Stimulated activated CD4-positive, alpha-beta T cell treated with anti-CD3 and anti-CD28 coated beads, Interleukin-12 subunit alpha, Interleukin-12 subunit beta, amount 100 ng/mL, for 4 hours (primary cell): ENCODE data around the gene QPCTL.

ENCODE experiments used
- DNase-seq: peaks from one replicate; pipeline ENCODE4 v3.0.0-alpha.2; 2020

QPCTL gene

DNA sequence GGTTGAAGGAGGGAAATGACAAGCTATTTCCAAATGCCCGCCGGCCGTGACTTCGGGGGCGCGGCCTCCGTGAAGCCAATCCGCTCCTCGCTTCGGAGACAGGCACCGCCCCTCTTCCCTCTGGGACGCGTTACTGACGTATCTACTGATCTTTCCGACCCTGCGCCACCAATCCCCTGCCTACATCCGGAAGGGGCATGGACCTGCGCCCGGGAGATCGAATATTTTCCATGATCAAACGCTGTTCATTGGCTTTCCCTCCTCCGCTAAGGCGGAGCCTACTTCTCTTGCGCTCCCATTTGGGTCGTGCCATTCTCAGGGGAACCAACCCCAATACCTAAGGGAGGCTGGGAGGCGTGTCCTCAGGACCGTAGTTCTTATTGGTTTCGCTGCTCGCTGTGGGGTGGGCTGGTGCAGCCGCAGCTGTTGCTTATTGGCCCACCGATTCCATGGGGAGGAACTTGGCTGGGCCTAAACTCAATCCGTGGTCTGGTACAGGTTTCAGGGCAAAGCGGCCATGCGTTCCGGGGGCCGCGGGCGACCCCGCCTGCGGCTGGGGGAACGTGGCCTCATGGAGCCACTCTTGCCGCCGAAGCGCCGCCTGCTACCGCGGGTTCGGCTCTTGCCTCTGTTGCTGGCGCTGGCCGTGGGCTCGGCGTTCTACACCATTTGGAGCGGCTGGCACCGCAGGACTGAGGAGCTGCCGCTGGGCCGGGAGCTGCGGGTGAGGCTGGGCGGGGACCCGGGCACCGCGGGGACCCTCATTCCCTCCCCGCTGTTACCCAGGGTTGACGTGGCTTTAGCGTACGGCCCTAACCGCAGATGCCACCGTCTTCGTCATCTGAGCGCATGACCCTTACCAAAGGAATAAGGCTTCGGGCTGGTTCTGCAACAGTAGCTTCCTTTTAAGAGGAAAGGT lies at the start of gene QPCTL:
Gene QPCTL (plus strand): TSS at position 480 of the 919 bp plus-strand sequence. CDS start 38 bp downstream, at position 518.
- peak; percentile 91 for DNase-seq

DNA sequence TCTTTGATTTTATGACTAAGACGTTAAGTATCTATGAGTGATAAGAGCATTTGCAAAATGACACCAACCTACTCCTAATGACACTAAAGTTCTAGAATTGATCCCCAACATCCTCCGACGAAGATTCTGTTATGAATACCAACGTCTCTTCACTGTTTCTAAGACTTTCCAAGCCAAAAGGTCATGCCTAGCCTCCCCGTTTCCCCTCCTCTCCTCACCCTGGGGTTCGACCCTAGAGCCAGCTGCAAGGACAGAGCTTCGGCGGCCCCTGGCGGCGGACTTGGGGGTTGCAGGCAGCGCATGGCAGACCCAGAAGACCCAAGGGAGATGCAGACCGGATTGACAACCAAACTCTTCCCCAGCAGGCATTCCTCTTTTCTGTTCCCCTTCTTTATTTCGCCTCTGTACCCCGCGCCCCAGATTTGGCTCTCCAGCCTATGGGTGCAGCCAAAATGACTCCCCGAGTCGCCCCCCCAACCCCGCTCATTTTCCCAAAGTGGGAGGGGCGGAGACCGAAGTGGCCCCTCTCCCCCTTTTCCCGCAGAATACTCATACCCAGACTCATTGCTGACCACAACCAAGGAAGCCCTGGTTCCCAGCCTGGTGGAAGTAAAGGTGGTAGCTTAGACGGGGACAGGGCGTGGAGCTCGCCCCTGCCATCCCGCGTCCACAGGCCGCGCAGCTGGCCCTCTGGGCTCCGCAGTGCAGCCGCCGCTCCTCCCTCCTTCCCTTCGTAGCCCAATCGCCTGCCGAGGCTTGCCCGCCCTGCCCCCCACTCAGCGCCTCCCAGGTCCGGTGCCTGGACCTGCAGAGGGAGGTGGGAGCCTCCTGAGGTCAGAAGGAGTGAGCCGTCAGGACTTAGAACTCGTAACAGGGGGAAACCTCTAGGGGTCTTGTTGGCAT lies 49.2 kb upstream of the QPCTL start:
- peak; percentile 96 for DNase-seq

DNA sequence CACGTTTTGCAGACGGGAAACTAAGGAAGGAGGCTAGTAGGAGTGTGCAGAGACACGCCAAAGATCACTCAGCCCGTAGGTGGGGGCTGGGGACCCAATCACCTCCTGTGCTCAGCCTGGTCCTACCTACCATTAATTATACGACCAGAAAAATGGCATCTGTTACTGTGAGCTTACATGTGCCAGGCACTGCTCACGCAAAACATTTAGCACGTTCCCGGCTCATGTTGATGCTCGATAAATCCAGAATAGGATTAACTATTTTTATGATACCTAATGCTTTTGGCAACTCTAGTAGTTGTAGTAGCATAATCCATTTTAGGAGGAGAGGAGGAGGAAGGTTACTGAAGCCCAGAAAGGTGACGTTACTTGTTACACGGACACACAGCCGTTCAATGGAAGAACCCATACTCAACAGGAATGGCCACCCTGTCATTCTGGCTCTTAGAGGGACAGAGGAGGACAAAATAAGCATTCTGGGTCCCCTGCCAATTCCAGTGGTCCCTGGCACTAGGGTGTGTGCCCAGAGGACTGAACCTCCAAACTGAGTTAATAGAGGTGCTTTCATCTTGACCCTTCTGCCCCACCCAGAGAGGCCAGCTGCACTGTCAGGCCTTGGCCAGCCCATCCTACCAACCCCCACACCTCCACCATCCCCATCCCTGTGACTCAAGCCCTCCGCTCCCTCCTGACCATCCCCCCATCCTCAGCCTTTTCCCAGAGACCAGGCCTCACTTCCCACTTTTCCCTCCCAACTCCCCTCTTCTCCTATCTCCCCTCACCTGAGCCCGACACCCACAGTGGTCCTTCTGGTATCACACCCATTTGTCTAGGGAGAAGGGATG lies 48.3 kb upstream of the QPCTL start:
- no peak for DNase-seq

DNA sequence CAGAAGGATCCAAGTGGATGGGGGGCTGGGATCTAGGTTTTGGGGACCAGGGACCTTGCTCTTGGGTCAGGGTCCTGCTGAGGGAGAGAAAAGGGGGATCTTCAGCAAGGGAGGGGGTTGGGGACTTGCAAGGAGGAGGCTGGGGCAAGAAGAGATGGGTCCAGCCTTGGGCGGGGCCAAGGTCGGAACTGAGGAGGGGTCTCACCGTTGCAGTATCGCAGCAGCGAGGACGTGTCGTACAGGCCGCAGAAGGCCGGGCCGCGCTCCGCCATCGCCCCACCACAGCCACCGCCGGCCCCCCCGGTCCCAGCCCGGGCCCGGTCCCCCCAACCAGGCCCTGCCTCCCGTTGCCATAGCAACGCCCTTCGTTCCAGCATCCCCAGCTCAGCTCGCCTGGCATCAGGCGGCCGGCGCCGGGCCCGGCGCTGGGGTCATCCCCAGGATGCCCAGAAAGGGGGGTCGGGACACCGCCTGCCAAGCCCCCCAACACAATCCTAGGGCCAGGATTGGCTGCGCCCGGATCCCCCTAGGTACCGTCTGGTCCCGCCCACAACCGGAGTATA lies 47.3 kb upstream of the QPCTL start:
- DNase-seq, result no peak

DNA sequence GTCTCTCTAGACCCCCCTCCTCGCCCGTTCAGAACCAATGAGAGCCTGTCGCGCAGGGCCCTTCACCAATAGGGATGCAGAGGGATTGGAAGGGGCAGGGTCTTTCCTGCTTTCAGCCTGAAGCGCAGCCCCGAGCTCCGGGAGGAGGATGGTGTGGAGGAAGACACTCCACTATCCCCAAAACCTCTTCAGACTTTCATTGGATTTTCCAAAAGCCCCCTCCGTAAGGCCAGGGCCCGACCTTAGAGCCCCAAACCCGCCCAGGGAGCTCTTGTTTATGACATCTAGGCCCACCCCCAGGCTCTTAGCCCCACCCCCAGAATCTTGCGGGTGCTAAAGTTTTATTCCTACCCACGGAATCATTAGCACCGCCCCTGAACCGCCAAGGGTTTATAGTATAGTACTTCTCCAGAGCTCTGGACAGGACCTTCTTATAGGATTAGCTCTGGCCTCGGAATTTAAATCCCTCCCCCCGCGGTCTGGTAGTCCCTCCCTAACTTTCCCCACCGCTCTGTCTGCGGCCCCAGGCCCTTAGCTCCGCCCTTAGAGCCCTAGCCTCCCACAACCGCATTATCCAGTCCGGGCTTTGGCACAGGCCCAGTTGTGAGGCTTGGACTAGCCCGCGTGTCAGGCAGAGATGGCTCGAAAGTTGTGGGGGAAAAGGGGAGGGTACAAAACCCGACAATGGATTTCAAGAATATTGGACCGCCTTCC lies 46.7 kb upstream of the QPCTL start:
- peak; percentile 72 for DNase-seq

DNA sequence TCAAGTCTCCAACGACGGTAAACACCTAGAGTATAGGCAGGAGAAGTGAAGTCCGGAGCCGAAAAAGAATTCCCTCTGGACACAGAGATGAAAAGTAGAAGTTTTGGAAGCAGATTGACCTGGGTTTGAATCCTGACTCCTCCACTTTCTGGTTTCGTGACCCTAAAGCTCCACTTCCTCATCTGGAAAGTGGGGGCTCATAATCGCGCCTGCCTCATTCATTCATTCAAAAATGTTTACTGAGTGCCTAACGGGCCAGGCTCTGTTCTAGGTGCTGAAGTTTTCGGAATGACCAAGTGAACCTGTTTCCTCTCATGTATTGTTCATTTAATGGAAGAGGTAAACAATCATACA lies 46.1 kb upstream of the QPCTL start:
- no peak for DNase-seq

DNA sequence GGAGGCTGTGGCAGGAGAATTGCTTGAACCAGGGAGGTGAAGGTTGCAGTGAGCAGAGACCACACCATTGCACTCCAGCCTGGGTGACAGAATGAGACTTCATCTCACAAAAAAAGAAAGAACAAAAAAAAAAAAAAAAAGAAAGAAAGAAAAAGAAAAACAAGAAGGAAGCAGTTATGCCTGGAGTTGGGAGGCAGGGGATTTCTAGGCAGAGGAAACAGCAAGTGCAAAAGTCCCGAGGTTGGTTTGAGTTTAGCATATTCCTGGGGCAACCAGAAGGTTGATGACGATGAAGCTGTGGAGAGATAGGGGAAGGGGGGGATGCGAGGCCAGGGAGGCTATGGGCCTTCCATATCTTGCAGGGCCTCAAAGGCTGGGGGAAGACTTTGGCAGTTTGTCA lies 41.7 kb upstream of the QPCTL start:
- DNase-seq, result no peak

DNA sequence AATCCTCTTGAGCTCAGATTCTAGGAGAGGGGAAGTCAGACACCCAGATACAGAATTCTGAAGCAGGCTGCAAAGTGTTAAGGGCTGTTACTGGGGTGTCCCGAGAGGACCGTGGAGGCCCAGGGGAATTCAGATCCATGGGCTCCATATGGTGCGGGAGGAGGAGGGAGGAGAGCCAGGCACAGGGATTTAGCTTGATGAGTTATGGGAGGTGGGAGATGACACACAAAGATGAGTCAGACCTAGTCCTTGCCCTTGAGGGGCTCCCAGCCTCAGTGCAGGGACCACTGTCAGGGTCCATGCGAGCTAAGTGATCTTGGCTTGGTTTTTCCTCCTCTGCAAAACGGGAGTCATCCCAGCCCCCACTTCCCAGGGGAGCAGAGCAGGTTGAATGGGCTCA lies 38.8 kb upstream of the QPCTL start:
- DNase-seq, result no peak

DNA sequence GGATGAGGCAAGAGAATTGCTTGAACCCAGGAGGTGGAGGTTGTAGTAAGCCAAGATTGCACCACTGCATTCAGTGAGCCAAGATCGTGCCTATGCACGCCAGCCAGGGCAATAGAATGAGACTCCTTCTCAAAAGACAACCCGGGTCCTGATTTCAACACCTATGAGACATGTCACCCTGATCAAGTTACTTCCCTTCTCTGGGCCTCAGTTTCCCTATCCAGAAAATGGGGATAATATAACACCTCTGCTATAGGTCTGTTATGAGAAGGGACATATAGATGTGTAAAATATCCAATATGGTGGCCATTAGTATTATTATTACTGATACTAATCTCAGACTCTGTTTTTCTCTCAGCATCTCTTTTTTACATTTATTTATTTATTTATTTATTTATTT lies 37.4 kb upstream of the QPCTL start:
- DNase-seq, result no peak

DNA sequence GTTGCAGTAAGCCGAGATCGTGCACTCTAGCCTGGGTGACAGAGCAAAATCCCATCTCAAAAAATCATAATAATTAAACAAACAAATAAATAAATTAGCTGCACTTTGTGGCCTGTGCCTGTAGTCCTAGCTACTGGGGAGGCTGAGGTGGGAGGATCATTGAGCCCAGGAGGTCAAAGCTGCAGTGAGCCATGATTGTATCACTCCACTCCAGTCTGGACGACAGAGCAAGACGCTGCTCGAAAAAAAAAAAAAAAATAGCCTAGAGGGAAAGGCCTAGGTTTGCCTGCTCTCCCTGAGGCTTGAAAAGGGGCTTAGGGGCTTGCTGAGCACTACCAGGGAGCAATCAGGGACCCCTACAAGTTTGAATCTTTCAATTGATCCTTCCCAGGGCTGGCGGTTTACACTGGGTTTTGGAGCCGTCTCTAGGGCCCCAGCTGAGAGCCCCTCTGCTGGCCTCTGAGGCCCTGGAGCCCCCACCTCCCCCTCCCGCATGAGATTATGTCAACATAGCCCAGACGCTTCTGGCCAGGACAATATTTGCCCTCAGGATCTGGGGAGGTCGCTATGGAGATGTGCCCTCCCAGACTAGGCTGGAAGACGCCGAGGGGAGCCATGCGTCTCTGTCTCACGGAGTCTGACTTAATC lies 34.8 kb upstream of the QPCTL start:
- no peak for DNase-seq

DNA sequence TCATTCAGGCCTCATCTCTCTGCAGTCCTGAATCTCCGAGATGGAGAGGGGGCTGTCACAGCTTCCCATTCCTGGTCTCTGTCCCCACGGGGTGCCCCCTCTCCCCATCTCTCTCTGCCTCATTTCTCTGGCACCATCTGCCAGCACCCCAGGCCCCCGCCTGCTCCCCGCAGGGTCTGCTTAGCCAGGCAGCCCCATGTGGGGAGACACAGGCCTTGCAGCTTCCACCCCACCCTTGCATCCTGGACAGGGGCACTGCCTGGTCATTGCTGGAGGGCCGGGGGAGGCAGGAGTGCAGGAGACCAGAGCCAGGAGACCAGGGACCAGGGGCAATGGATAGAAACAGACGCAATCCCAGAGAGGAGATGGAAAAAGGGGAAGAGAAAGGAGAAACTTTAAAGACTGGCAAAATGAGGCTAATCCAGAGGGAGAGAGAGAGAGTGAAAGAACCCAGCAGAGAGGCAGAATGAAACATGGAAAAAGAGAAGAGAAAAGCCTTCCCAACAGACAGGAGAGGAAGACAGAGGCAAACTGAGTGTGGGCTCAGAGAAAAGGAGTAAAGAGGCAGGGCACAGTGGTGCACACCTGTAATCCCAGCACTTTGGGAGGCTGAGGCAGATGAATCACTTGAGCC lies 33.3 kb upstream of the QPCTL start:
- no peak for DNase-seq

DNA sequence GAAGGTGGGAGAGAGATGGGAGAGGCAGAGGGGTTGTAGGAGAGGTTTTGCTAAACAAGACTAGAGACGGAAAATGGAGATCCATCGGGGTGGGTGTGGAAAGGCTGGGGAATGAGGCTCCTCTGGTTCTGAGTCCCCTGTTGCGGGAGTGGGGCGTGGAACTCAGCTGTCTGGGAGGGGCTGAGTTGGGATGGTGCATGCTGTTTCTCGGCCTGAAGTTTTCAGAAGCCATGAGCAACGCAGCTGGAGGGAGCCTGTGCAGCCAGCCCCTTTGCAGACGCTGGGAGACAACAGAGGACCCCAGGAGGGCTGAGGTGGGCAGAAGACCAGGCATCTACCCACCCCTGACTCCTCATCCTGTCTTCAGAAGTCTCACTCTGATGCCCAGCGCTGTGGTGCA lies 31.8 kb upstream of the QPCTL start:
- DNase-seq, result no peak

DNA sequence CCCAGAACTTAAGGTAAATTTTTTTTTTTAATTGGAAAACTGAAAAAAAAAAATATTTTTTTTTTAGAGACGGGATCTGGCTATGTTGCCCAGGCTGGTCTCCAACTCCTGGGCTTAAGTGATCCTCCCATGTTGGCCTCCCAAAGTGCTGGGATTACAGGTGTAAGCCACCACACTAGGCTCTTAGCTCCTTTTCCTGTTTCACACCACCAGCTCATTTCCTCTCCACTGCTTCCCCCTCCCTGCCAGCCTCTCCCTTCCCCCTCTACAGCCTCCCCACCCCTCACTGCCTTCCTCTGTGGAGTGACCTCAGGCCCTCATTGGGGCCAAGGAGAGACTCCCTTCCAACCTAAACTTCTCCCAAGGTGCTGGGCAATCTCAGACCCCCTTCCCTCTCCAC lies 28.7 kb upstream of the QPCTL start:
- no peak for DNase-seq

DNA sequence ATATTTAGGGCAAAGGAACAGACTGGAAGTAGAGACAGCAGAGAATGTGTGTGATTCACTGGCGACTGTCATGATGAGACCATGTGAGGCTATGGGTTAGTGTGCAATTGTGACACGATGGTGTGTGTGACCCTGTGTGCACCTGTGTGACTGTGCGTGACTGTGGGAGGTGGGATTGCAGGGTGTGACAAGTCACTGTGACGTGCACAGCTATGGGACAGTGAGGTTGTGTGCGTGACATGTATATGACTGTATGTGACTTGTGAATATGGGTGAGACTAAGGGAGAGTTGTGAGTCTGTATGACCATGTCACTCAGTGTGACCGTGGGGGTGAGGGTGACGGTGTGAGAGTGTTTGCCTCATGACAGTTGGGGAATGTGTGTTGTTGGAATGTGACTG lies 27.9 kb upstream of the QPCTL start:
- DNase-seq, result no peak

DNA sequence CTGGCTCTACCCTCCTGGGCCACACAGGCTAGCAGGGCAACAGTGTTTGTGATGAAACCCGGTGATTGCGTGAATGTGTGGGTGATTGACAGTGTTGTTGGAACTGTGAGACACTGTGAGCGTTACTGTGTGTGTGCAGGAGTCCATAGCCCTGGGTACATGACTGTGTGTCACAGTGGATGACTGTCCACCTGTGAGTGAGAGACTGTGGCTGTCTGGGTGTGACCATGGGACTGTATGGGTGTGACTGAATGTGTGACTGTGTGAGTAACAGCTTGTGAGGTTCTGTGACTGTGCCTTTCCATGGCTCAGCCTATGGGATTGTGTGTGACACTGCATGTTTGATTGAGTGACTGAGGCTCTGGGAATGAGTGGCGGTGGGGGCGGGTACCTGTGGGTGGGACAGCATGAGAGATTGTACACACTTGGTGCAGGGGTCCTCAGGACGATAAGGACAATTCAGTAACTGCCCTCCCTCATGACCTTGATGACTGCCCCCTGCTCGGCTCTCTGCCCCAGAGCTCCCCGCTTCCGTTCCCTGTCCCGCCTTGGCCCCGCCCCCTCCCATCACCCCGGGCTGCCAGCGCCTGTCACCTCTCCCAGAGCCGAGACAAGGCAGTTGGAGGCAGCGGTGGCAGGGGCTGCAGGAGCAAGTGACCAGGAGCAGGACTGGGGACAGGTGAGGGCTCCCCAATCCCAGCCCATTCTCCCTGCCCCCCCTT lies 24.7 kb upstream of the QPCTL start, which contains the start of gene GIPR:
Gene GIPR (plus strand): TSS at position 602 of the 722 bp plus-strand sequence. CDS start 1,300 bp downstream, outside the sequence.
- DNase-seq, result peak; percentile 56

DNA sequence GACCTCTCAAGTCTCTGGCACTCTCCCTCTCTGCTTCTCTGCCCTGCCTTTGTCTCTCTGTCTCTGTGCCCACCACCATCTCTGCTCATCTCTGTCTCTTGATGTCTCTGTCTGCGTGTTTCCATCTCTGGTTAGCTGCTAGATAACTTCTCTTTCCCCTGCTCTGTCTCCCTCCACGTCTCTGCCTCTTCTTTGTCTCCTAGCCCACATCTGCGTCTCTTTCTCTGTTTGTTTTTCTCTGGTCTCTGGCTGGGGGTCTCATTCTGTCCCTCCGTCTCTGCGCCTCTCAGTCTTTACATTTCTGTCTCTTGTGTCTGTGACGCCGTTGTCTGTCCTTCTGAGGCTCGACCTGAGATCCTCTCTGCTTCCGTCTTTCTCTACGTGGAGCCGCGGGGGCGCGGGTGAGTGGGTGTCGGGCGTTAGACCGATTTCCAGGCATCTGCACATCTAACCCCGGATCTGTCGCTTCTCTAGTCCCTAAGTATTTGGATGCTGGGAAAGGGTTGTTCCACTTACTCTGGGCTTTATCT lies 24.1 kb upstream of the QPCTL start:
- peak; percentile 42 for DNase-seq

DNA sequence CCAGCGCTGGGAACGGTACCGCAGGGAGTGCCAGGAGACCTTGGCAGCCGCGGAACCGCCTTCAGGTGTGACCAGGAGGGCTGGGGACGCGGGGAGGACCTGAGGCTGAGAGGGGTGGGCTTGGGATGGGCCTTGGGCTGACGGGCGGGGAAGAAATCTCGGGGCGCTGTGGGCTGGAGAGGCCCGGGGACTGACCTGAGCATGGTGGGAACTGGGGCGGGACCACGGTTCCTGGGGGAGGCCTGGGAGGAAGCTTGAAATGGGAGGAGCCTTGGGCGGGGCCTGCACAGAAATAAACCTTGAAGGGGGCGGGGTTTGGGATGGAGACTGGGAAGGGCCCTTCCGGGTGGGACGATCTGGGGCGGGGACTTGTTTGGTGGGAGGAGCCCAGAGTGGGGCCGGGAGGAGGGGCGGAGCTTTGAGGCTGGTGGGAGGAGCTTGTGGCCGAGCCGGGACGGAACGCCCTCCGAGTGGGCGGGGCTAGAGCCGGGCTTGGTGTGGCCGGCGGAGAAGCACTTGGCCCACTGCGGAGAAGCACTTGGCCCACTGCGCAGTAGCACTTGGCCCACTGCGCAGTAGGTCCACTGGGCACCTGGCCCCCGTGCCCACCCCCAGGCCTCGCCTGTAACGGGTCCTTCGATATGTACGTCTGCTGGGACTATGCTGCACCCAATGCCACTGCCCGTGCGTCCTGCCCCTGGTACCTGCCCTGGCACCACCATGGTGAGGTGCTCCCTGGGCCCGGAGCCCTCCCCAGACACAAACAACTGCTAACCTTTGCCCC lies 21.6 kb upstream of the QPCTL start:
- peak; percentile 40 for DNase-seq

DNA sequence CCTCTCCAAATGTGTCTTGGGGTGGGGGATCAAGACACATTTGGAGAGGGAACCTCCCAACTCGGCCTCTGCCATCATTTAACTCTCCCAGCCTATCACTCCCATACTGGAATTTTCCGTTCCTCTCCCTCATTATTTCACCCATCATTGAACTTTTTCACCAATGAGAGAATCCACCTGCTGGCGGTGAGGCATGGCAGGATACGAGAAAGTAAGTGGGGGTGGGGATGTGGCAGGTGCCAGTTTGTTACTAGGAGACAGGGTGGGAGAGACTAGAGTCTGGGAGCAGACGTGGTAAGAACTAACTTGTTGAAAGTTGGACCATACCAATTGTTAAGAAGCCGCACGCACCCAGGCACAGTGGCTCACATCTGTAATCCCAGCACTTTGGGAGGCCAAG lies 17.5 kb upstream of the QPCTL start:
- no peak for DNase-seq

DNA sequence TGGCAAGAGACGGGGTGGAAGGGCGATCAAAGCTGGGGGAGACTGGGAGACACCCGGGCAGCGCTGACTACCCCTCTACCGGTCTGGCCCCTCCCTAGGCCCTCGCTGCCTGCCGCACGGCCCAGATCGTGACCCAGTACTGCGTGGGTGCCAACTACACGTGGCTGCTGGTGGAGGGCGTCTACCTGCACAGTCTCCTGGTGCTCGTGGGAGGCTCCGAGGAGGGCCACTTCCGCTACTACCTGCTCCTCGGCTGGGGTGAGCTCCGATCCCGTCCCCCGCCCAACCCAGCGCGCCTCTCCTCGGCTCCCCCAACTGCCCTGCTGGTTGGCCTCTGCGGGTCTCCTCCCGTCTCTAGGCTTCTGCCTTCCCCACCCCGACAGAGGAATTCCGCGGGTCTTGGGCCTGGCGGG lies 15.6 kb upstream of the QPCTL start:
- DNase-seq, result peak; percentile 58
